Measurements from ENCODE around the gene ZNF716. TPM values are rescaled to one million over a fixed set of nuclear protein-coding genes. Genes with fewer than 3 reads are reported as not detected.
"Not testable (repeated sequence)": the region's sequence is repeated elsewhere in the genome, so short reads cannot be mapped to it uniquely, and the experiment has no call there.

The ZNF716 gene
- total and polyA plus RNA-seq, 2 experiments from 2014 or later = not detected

GRCh38 chr7:57427146-57427545 lies 22.8 kb upstream of the ZNF716 start:
- Histone ChIP-seq H3K27me3 (no peaks in the 10 kb centered on the region), H3K4me3 (no peak overlapping the region), H3K4me1 (ENCODE audit: low read depth) (no peaks in the 10 kb centered on the region), H3K9me3 (ENCODE audit: low read depth) (no peaks in the 10 kb centered on the region), H3K27ac (no peak overlapping the region), H3K36me3 (no peaks in the 10 kb centered on the region)
- DNase-seq (ENCODE audit: low read depth in 1 of 2, low spot score in 1 of 2) = no peak
- no peak for TF ChIP-seq CTCF (IDR thresholded peaks at IDR 0.05; ENCODE audit: low read depth, low read length)

GRCh38 chr7:57427594-57427993 lies 22.4 kb upstream of the ZNF716 start:
- H3K9me3 ChIP-seq (ENCODE audit: low read depth) = no peaks in the 10 kb centered on the region
- no peaks in the 10 kb centered on the region for H3K36me3 ChIP-seq
- H3K27ac ChIP-seq = no peak overlapping the region
- no peak overlapping the region for H3K4me3 ChIP-seq
- H3K27me3 ChIP-seq = no peaks in the 10 kb centered on the region
- DNase-seq (ENCODE audit: low read depth in 1 of 2, low spot score in 1 of 2) = no peak
- no peaks in the 10 kb centered on the region for H3K4me1 ChIP-seq (ENCODE audit: low read depth)
- no peak for TF ChIP-seq CTCF (IDR thresholded peaks at IDR 0.05; ENCODE audit: low read depth, low read length)

- DNase-seq (ENCODE audit: low read depth in 1 of 2, low spot score in 1 of 2) = no peak
- H3K9me3 ChIP-seq (ENCODE audit: low read depth) = no peaks in the 10 kb centered on the region
- TF ChIP-seq CTCF (IDR thresholded peaks at IDR 0.05; ENCODE audit: low read depth, low read length) = no peak
- H3K36me3 ChIP-seq = no peaks in the 10 kb centered on the region
- H3K4me1 ChIP-seq (ENCODE audit: low read depth) = no peaks in the 10 kb centered on the region
- no peaks in the 10 kb centered on the region for H3K27me3 ChIP-seq
- H3K27ac ChIP-seq = no peak overlapping the region
- H3K4me3 ChIP-seq = no peak overlapping the region
These were observed 17.4 kb upstream of the ZNF716 start for GRCh38 chr7:57432583-57432982.

- no peak for TF ChIP-seq CTCF (IDR thresholded peaks at IDR 0.05; ENCODE audit: low read depth, low read length)
- no peaks in the 10 kb centered on the region for H3K4me1 ChIP-seq (ENCODE audit: low read depth)
- H3K36me3 ChIP-seq = no peaks in the 10 kb centered on the region
- no peaks in the 10 kb centered on the region for H3K27me3 ChIP-seq
- no peak for DNase-seq (ENCODE audit: low read depth in 1 of 2, low spot score in 1 of 2)
- no peaks in the 10 kb centered on the region for H3K9me3 ChIP-seq (ENCODE audit: low read depth)
- H3K4me3 ChIP-seq = no peak overlapping the region
- no peak overlapping the region for H3K27ac ChIP-seq
These were observed 12.4 kb upstream of the ZNF716 start for GRCh38 chr7:57437581-57437980.

- no peaks in the 10 kb centered on the region for H3K27me3 ChIP-seq
- H3K4me1 ChIP-seq (ENCODE audit: low read depth) = no peaks in the 10 kb centered on the region
- DNase-seq (ENCODE audit: low read depth in 1 of 2, low spot score in 1 of 2) = no peak
- no peaks in the 10 kb centered on the region for H3K36me3 ChIP-seq
- H3K27ac ChIP-seq = no peak overlapping the region
- H3K4me3 ChIP-seq = no peak overlapping the region
- no peak for TF ChIP-seq CTCF (IDR thresholded peaks at IDR 0.05; ENCODE audit: low read depth, low read length)
- no peaks in the 10 kb centered on the region for H3K9me3 ChIP-seq (ENCODE audit: low read depth)
These were observed 11.7 kb upstream of the ZNF716 start for GRCh38 chr7:57438244-57438643.

- Histone ChIP-seq H3K9me3 (ENCODE audit: low read depth) (no peaks in the 10 kb centered on the region), H3K4me3 (no peak overlapping the region), H3K4me1 (ENCODE audit: low read depth) (no peaks in the 10 kb centered on the region), H3K36me3 (no peaks in the 10 kb centered on the region), H3K27me3 (no peaks in the 10 kb centered on the region), H3K27ac (no peak overlapping the region)
- no peak for TF ChIP-seq CTCF (IDR thresholded peaks at IDR 0.05; ENCODE audit: low read depth, low read length)
- no peak for DNase-seq (ENCODE audit: low read depth in 1 of 2, low spot score in 1 of 2)
These were observed 6.4 kb upstream of the ZNF716 start for GRCh38 chr7:57443567-57443966.

GRCh38 chr7:57469186-57469828 lies 19.3 kb downstream of the ZNF716 start:
- not testable (repeated sequence) for H3K4me3 ChIP-seq; H3K27me3 ChIP-seq; H3K36me3 ChIP-seq; H3K27ac ChIP-seq; H3K4me1 ChIP-seq (ENCODE audit: low read depth); DNase-seq (ENCODE audit: low read depth in 1 of 2, low spot score in 1 of 2); H3K9me3 ChIP-seq (ENCODE audit: low read depth)

GRCh38 chr7:57480304-57480703 lies 30.3 kb downstream of the ZNF716 start:
- not testable (repeated sequence) for DNase-seq (ENCODE audit: low read depth in 1 of 2, low spot score in 1 of 2); H3K27ac ChIP-seq; H3K36me3 ChIP-seq; H3K27me3 ChIP-seq; H3K4me3 ChIP-seq; H3K4me1 ChIP-seq (ENCODE audit: low read depth); H3K9me3 ChIP-seq (ENCODE audit: low read depth)
